DMS 273 (cell line): Measurements from ENCODE around the gene NT5M.

Experiments used
- DNase-seq: peaks from one replicate; lab custom pipeline; 2025; ENCODE audit not compliant: unreplicated experiment; lab: John Stamatoyannopoulos, UW

NT5M gene

DNA sequence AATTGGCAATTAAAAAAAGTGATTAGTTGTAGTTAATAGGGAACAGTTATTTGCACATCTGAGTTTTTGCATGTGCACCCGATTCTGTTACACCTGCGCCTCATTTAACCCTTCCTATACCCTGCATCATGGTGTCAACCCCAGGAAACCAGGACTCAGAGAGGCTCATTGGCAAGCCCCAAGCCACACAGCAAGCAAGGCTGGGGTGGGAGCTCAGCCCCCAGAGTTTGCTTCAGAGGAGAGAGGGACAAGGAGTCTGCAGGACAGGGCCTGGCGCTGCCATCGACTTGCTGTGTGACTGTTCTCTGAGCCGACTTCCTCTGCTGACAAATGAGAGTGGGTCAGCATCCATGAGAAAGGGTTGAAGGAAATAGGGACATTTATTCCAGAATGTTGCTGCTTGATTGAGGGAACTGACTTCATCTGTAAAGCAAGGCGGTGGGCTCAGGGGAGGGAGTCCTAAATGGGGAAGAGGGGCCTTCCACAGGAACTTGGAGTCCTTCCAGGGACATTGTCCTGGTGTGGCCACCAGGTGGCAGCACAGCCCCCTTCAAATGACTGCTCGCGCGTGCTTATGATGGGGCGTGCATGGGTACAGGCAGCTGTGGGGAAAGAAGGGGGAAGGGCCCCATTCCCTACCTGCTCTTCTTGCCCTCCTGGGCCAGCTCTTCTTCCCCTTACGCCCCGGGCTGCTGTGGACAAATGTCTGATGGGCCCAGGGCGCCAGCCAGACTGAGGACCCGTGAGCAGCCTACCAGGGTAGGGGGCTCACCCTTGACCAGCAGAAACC is 51.6 kb downstream of the NT5M start:
- peak; percentile 82 for DNase-seq

GRCh38 chr17:17355426-17355825 is 52.3 kb downstream of the NT5M start:
- no peak for DNase-seq

DNA sequence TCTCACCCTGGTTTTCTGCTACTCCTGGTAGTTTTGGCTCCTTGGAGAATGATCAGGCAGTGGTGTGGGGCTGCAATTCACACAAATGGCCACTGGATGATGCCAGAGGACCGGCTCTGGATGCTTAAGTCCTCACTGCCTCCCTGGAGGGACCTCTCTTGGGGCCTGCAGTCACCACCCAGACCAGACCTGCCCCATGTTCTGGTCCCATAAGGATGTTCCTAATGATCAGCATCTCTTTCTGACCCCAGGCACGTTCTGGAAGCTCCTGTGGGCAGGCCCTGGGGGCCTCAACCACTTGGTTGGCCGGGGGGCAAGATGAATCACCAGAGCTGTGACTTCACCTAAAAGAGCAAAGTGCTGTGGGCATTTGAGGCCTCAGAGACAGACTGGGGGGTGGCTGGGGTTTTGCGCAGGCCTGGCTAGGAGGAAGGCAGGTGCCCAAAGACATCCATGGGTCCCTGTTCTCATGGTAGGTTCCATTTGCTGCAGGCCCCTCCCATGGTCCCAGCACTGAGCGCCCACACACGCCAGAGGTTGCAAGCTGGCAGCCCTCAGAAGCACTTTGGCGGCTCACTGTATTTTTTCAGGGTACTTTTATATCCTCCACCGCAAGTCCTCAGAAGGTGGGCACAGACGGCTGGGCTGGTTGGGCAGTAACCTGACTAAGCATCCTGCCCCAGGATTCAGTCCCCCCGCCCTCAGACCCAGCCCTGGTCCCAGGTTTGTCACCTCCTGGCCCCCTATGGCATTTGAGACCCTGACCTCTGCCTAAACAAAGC is 53.2 kb downstream of the NT5M start:
- DNase-seq: peak; percentile 85

- no peak for DNase-seq
Observed at GRCh38 chr17:17356931-17357270, 53.7 kb downstream of the NT5M start.

GRCh38 chr17:17358060-17358751 is 55.0 kb downstream of the NT5M start:
- DNase-seq: no peak

DNA sequence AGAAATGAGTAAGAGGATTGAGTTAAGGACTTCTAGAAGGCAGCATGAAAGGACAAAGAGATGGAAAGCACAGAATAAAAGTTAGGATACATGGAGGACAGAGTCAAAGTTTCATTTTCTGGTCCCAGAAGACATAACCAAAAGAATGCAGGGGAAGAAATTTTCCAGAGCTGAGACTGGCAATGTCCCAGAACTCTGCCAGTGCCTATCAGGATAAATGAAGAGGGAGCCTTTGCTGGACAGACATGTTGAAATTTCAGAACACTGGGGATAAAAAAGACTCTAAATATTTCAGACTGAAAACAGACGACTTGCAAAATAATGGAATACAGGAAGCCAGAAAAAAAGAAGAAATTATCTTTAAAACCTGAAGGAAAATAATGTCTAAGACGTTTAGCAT is 55.7 kb downstream of the NT5M start:
- no peak for DNase-seq

- no peak for DNase-seq
Observed at GRCh38 chr17:17359271-17359670, 56.1 kb downstream of the NT5M start.

- DNase-seq: no peak
Observed at GRCh38 chr17:17360087-17360730, 57.0 kb downstream of the NT5M start.

GRCh38 chr17:17361543-17361866 is 58.3 kb downstream of the NT5M start:
- no peak for DNase-seq

DNA sequence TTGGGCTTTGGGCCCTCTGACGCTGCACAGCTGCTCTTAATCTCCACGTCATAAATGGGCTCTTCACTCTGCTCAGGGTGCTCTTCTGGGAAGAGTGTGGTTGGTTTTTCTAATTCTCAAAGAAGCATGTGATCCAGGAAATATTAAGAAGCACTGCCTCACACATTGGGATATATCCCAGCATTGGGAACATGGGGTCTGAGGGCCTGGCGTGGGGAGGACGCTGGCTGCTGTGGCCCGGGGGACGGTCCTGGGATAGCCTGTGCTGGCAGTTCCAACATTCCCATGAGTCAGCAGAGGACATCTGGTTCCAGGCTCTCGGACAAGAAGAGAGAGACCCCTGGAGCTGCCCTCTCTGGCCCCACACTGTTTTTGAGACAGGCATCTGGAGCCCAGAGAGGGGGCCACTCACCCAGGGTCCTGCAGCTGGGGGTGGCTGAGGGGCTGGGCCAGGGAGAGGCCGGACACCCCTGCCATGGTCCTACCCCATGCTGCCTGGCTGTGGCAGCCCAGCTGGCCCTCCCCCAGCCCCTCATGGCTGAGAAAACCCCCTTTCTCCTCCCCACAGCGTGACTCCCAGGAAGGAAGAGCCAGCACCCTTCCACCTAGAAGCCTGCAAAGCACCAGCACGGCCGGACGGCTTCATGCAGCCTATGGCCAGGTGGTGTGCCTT is 58.8 kb downstream of the NT5M start:
- no peak for DNase-seq

DNA sequence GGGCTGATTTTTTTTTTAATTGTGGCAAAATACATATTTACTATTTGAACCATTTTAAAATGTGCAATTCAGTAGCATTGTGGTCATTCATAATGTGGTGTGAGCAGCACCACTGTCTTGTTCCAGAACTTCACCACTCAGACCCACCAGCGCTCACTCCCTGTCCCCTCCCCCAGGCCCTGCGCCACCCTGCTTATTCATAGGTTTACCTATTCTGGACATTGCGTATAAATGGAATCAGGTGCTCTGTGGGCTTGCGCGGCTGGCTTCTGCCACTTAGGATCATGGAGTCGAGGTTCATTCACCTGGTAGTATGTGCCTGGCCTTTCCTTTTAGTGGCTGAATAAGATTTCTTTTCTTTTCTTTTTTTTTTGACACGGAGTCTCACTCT is 59.4 kb downstream of the NT5M start:
- no peak for DNase-seq

DNA sequence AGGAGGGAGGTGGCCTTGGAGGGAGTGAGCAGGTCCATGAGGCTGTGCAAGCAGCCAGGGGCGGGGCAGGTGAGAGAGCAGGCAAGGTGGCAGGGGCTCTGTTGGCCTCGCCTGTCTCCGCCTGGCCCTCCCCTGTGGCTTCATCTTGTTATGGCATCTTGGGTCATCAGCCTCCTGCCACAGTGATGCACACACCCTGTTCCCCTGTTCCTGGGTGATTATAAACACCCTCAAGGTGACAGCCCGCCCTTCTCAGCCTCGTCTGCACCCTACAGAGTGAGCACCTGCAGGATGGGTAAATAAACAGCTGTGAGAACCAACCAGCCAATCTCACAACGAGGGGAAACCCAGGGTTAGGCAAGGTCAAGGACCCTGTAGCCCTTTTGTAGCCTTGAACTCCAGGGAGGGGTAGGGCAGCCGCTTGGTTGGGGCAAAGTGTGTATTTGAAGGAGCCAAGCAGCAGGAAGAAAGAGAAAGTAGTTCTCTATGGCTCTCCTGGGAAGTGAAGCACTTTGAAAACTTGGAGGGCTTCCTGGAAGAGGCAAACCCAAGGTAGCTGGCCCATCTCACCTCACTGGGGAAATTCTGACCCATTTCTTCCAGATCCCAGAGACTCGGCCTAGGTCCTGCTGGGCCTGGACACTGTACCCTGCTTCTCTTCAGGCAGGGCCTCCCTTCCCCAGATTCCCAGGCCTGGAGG is 60.6 kb downstream of the NT5M start:
- DNase-seq: no peak

DNA sequence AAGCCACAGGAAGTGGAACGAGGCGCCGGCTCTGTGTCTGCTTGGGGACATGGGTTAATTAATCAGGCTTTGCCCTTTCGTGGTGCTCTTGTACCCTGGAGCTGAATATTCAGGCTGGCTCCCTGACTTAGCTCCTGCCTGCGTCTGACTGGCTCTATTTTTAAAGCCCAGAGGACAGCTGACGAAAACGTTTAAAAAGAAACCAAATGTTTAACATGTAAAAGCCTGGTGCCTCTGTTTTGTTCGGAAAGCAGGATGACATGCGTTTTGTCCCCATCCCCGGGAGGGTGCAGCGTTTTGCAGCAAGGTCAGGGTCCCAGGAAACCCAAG is 61.1 kb downstream of the NT5M start:
- no peak for DNase-seq

DNA sequence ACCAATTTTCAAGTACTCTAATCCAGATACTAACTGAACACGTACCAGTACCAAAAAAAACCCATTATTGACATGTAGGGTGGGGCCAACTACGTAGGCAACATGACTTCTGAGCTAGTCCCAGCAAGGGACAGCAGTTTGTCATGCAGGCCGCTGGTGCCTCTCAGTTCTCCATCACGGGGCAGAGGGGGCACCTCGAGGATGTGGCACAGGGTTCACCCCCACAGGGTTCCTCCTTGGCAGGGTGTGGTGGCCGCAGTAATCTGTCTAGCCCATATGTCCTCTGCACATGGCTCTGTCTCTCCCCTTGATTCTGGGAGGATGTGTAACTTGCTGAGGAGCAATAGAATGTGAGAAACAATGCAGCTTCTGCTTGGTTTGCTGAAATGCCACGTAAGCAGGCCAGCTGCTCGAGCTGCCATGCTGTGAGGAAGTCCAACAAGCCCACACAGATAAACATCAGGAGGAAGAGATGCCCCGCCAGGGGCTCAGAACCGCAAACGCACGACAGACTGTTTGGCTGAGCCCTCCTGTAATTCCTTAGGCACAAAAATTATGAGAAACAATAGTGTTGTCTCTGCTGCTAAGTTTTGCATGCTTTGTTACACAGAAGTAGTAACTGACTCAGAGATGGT is 62.4 kb downstream of the NT5M start:
- DNase-seq: no peak

DNA sequence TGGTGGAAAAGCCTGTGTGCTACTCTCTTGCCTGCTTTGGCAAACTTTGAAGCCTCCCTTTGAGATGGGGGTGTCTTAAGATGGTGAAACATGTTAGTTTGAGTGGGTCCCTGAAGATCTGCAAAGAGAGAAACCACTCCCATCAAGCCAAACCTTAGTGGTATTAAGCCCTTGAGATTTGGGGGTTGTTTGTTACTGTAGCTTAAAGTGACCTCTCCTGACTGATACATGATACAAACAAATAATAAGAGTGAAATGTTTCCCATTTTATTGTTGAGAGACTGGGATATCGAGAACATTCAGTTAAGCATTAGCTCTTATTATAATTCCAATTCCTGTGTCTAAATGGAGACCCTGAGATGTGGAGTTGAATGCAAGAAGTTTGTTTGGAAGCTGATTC is 63.1 kb downstream of the NT5M start:
- DNase-seq: no peak

DNA sequence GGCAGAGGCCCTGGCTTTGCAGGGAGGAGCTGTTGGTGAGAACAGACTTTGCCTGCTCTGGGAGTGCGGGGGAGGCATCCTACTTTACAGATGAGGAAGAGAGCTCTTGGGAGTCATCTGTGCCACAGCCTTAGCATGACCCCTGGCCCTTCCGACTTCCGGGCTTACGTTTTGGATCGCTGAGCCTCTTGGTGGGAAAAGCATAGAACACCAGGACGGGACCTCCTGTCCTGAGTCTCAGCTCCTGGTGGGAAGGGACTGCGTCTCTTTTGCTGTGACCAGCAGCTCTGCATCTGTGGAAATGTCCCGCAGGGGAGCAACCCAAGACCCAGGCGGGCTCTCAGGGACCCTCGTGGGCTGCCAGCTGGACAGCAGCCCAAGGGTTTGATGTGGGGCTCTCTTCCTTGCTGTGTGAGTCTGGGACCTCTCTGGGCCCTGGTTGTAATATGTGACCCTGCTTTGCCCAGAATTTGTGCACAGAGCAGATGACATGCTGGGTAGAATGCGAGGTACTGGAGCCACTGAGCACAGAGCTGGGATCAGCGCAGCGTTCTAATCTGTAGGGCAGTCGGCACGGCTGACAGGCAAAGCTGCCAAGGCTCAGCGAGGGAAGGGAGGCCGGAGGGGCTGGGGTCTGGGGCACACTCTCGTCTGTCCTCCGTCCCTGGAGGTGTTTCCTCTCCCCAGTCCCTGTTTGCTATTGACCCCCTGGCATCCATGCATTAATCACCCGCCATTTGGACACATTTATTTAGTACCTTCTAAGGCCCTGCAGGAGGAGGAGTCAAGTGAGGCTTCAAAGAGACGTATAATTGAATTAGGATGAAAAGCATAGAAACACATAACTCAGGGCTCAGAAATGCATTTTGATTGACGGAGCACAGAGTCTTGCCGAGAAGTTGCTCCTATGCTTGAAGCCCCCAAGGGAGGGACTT is 64.0 kb downstream of the NT5M start:
- DNase-seq: no peak

DNA sequence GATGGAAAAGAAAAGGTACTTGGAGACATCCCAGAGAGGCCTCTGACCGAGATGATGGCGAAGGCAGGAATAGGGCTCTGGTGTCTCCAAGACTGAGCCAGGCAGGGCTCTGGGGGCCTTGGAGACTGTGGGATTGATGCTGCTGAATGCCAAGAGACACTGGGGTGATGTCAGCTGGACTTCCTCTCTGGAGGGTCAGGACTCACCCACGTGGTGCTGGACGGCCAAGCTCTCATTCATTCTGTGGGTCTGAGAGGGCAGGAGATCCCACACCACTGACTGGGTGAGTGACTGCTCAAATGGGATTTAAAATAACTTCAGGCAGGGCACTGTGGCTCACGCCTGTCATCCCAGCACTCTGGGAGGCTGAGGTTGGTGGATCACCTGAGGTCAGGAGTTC is 64.8 kb downstream of the NT5M start:
- no peak for DNase-seq

DNA sequence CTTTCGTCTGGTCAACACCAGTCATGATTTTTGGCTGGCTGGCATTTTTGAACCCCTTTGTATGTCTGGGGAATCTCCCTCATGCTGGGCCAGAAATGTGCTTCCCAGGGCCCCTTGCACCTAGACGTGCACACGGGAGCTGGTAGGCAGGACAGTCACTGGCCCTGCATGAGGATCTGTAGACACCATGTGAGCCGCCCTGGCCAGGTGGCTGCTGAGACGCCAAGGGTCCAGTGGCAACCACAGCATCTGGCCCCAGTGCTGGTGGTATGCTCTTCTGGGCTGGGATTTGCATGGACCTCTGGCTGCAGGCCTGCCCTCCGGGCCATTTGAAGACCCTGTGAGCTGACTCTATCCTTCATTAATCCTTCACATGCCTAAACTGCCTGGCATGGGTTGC is 67.5 kb downstream of the NT5M start:
- no peak for DNase-seq

- no peak for DNase-seq
Observed at GRCh38 chr17:17372856-17373520, 69.8 kb downstream of the NT5M start.
